ACHN (cell line): ENCODE results near the gene OLFM1.

ENCODE experiments used
- DNase-seq: peaks from one replicate; pipeline ENCODE4 v3.0.0-alpha.2; 2015
- in situ Hi-C: cut with HindIII; loops from 2 replicates; pipeline ENCODE4 v1.10.0; 2017; ENCODE audit warnings: low sequenced_read_pairs, low pct_ligation_motif_present, low pct_unique_long_range_greater_than_20kb

The OLFM1 gene

GRCh38 chr9:135119496-135120064 is 32.1 kb downstream of the OLFM1 start:
- in situ Hi-C loops = no loop called here
- DNase-seq = no peak

DNA sequence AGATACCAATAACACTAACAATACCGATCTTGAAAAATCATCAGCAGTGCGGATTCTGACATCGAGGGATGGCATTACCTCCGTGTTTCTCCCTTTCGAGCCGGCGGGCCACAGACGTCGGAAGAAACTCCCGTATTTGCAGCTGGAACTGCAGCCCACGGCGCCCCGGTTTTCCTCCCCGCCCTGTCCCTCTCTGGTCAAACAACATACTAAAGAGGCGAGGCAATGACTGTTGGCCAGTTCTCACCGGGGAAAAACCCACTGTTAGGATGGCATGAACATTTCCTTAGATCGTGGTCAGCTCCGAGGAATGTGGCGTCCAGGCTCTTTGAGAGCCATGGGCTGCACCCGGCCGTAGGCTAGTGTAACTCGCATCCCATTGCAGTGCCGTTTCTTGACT is 32.8 kb downstream of the OLFM1 start:
- no peak for DNase-seq
- in situ Hi-C loops = no loop called here

DNA sequence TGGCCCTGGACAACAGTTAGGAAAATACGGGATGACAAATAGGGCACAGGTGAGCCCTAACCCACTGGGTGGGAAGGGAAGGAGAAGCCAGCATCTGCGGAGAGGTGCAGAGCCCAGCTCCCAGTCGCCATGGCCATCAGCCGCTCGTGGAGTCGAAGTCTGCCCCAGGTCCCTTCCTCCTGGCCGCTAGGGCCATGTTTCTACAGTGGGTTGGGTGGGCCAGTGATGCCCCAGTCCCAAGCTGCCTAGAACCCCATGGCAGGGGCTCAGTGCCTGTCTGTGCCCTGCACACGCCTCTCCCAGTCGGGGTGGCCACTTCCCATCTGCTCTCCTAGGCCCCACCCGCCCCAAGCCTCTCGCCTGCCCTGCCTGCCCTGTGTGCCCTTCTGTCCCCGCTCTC is 34.8 kb downstream of the OLFM1 start:
- DNase-seq = no peak

GRCh38 chr9:135123126-135123772 is 35.8 kb downstream of the OLFM1 start:
- in situ Hi-C loops = no loop called here
- DNase-seq = no peak

More for the DNA sequence above, 34.8 kb downstream of the OLFM1 start:
- in situ Hi-C loops = no loop called here

- no peak for DNase-seq
- in situ Hi-C loops = no loop called here
Measured at GRCh38 chr9:135123773-135124134, 36.3 kb downstream of the OLFM1 start.

DNA sequence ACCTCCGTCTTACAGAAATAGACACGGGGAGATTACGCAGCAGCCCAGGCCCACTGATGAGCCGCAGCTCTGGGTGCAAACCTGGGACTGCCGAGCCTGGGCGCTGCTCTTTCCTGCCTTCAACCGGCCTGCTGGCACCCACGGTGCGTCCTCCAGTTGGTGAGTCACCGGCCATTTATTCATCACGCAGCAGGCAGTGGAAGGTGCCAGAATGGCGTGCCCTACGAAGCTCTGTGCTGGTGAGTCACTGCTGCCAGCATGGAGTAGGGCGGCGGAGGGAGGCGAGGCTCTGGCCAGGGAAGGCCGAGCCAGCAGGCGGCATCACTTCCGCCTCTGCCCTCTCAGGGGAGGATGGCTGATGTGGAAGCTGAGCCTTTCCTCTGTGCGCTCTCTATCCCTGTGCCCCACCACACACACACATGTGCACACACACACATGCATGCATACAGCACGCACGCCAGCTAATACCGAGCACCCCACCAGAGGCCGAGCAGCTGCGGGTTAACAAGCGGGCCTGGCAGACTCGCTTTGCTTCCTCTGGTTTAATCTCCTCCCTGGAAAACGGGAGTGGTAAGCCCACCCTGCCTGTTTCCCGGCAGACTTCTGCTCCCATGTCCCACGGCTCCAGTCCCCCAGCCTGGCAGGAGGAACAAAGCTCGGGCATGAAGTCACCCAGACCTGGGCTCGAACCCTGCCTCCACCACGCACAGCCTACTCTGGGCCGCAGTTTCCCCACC is 39.2 kb downstream of the OLFM1 start:
- in situ Hi-C loops = no loop called here
- DNase-seq = no peak

DNA sequence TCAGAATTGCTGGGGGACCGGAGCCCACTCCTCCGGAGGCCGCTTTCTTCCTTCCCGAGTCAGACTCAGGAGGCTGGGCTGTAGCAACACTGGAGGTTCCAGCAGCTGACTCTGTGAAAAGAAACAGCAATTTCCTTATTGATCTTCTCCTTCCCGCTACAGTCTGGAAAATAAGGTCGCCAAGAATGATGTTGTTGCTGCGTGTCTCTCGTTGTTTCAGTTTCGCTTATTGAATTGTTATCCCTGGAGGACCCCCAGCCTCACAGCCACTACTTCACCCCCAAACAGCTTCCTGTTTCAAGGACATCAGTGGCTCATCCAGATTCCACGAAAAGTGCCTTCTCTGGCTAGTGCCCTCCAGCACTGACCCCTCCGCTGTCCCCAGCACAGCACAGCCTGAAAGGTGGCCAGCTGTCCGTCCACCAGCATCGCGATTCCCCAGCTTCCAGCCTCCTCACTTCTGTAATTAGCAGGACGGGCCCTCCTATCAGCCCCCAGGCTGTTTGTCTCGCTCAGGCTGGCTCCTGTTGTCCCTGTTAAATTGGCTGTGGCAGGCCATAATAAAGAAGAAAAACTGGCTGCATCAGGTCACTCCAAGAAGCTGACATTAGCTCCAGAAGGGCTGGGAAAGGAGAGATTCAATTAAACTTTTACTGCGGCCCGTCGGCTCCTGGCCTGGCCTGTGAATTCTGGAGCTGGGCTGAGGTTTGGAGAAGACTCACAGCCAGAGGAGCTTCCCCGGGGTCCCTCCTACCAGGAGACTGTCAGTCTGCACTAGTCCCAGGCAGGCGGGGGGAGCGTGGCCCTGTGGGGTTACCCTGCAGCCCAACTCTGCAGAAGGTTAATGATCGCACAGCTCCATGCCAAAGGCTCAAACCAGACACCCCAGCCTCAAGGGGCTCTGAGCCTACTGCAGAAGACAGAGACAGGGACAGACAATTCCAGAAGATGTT is 40.5 kb downstream of the OLFM1 start:
- in situ Hi-C loops = no loop called here
- no peak for DNase-seq

GRCh38 chr9:135129137-135129695 is 41.7 kb downstream of the OLFM1 start:
- DNase-seq = no peak
- in situ Hi-C loops = no loop called here

GRCh38 chr9:135130207-135130976 is 42.9 kb downstream of the OLFM1 start:
- in situ Hi-C loops = no loop called here

DNA sequence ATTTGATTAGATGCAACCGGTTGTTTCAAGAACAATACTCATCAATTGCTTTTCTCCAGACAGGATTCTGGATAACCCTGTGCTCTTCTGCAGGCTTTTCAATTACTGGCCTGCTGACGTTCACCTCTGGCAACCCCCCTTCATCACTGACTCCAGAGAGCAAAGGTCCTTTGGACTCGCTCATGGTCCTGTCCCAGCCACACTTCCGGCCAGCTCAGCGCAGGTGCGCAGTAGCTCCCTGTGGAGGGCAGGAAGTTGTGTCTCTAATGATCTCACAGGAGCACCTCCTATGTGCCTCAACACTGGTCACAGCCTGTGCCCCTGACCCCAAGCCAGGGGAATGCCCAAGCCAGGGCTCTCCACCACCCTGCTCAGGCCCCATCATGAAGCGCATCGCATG is 44.0 kb downstream of the OLFM1 start:
- in situ Hi-C loops = no loop called here
- no peak for DNase-seq

More at GRCh38 chr9:135130207-135130976, 42.9 kb downstream of the OLFM1 start:
- DNase-seq = no peak

GRCh38 chr9:135132008-135132407 is 44.5 kb downstream of the OLFM1 start:
- in situ Hi-C loops = no loop called here
- DNase-seq = no peak

DNA sequence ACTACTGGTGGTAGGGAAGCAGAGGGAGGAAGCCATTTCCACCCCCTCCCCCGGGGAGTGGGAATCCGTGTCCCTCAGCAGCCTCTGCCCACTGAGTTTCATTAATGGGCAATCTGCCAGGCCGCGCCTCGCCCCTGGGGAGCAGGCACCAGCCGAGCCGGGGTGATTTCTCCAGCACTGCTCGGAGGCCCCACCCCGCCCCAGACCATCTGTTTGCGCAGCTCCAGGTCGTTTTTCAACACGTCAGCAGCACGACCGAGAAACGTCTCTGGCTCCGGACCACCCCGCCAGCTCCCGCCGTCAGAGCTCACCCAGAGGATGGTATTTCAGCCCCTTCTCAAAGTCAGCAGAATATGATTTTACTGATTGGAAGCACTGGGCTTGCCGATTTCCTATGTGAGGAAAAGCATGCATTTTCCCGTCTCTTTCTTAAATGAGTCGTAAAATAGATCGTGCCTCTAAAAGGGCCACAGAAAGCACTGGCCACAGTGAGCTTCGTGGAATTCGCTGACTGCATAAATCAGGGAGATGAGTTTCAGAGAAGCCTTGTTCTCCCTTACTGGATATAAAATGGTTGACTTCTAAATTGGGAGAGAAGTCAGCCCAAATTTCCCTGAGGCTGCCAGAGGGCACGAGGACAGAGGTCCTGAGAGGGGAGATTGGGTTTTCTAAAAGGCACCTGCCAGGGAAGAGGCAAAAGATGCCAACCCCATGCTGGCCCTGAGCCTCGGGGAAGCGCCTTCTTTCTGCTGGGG is 47.0 kb downstream of the OLFM1 start:
- DNase-seq = no peak
- in situ Hi-C loops = no loop called here

DNA sequence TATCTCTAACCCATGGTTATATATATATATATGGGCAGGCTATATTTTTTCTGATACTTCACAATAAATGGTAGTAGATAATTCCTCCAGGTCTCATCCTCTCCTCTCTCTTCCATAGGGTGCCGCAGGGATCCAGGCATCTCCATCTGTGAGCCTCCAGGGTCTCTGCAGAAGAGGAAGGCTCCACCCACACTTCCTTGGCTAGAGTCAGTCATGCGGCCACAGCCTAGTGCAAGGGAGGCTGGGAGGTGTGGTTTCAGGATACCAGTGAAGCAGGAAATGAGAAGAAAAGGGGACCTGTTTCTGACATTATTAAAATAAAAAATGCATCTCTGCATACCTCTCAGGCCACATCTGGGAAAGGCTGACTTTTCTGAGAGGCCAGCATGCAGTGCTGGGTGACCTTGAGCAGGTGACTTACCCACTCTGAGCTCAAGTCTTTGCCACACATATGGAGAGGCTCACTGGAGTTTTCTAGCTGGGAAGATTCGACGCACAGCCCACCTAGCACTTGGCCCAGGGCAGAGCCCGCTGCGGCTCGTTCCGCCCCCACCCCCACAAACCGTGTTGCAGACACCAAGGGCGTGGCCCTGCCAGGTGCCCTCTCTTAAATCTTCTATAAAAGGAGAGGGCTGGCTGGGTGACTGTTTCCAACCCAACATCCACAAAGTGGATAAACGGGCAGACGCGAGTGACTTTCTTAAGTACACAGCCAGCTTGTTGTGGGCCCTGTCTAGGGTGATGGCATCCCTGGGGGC is 47.9 kb downstream of the OLFM1 start:
- DNase-seq = no peak
- in situ Hi-C loops = no loop called here

- in situ Hi-C loops = no loop called here
- no peak for DNase-seq
Measured at GRCh38 chr9:135135929-135136315, 48.5 kb downstream of the OLFM1 start.

GRCh38 chr9:135136481-135136880 is 49.0 kb downstream of the OLFM1 start:
- in situ Hi-C loops = no loop called here
- no peak for DNase-seq

GRCh38 chr9:135136991-135137832 is 49.7 kb downstream of the OLFM1 start:
- in situ Hi-C loops = no loop called here
- DNase-seq = no peak
